Measurements from ENCODE around the gene METAP1D.
"Not testable (repeated sequence)": the region's sequence is repeated elsewhere in the genome, so short reads cannot be mapped to it uniquely, and the experiment has no call there.

The METAP1D gene

DNA sequence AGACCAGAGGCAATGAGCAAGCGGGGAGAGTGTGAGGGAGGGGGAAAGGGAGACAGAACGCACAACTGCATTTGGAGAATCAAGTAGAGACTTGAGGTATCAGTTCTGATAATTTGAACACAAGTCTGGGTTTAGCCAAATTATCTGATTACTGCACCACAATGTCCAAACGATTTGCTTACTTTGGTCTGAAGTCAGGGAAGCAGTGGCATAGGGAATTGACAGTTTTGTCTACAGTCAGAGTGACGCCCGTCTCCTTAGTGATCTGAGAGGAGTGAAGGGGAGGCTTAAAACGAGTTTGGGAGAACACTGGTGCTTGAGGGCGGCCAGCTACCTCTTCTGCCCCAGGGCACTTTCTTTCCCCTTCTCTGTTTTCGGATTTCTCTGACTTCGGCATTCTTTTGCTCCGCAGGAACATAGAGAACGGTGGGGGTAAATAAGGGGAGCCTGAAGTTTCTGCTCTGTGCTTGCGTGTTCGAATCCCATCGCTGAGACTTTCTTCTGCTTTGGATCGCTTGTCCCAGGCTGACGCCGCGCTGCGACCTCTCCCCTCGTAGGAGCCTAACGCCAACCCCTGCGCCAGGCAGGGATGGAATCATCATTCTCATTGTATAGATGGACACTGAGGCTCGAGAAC lies 105.8 kb downstream of the METAP1D start:
- DNase-seq: peak; percentile 14

DNA sequence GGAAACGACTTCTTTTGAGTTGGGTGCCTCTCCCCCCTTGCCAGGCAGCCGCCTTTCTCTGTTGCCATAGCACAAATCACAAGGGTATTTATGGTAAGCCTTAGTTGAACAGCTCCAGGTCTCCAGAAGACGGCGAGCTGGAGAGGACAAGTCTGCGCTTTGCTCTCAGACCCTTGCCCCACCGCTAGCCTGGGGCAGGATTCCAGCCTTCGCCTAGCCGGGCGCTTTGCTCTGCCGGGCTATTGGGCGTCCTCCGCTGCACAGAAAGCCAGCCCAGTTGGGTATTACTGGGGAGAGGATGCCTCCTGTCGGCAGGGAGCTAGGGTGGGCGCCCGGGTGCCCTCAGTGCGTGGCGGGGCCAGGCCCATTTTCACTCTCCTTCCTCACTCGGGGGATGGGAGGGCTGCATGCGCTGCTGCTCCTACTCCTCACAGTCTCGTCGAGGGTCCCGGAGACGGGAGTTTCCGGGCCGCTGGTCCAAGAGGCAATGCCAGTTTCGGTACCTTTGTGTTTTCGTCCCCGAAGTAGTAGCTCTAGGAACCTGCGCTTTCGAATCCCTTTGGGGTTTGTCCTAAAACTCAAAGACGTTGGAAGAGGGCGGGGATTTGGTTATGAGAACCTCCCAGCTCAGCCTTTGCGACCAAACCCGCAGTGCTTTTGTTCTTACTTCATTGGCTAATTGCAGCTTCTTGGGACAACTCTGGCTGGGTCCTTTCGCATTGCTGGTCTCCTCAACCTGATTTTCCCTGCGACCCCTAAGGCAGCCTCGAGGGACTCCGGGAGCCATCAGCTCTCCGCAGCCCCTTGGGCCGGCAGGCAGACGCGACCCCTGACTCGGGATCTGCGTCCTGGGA lies 106.6 kb downstream of the METAP1D start:
- DNase-seq: peak; percentile 38

DNA sequence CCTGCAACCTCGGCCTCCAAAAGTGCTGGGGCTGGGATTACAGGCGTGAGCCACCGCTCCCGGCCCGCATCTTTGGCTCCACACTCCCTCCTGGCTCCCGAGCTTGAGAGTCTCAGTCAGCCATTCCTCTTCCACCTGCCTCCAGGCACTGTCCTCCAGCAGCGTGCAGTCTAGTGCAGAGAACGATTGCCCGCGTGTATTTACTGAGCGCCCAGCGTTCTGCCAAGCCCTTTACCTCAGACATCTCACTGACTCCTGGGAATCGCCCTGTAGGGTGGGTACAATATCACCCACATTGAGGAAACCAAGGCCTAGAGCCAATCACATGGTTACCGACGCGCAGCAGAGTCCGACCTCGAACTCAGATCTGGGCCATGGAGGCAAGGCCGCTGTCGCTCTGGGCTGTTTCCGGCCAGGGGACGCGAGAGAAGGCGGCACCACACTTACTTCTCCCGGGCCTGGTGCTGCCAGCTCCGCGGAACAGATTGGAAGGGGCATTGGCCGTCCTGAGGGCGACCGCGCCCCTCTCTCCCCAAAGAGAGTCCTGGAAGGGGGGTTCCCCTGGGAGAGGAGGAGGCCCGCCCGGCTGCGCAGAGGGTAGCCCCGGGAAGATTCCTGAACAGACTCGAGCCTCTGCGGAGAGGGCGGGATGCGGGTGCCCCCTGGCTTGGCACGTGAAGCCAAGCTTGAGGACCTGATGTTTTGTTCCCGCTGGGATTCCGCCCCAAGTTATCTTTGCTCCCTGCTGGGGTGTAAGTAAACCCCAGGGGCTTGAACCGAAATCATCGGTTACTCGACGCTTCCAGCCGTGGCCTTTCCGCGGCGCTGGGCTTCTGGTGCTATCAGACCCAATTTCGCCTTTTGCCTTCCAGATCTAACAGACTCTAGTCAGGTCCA lies 108.2 kb downstream of the METAP1D start:
- peak; percentile 19 for DNase-seq

DNA sequence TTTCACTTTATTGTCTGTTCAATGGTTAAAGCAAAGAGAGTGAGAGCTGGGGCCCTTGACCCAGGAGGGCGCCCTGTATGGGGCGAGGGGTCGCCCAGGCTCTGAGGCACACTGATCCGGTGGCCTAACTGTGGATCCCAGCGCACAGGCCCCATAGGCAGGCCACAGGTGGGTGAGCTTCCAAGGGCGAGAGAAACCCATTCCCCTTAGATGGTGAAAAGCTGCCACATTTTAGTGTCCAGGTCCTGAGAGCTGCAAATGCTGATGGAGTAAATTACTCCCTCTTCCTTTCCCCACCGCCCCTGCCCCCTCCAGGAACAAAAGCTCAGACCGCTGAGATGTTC lies 108.8 kb downstream of the METAP1D start:
- DNase-seq: no peak

DNA sequence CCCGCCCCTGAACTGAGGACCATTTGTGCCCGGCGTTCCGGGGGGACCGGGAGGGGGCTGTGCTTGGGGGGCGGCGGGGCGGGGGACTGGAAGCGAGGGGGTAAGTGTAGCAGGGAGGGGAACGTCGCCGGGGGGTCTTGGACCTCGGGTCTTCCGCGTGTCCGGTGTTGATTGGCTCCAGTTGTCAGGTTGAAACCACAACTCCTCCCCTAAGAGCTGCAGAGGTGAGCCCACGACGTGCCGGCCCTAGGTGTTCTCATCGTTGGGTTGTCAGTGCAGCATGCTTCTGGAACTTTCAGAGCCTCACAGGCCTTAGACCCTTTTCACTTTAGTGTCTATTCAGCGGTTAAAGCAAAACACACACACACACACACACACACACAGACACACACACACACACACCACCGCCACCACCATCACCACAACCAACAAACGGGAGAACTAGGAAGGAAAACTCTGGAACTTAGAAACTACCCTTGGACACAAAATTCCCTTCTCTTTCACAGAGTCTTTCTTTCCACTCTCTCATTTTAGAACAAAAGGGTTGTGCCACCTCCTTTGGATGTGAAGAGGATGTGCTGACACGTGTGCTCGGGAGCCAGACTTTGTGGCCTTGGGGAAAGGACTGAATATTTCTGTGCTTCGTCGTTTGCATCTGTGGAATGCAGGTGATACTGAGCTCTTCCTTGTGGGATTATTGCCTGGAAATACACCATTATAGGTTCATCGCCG lies 109.7 kb downstream of the METAP1D start:
- DNase-seq: no peak

DNA sequence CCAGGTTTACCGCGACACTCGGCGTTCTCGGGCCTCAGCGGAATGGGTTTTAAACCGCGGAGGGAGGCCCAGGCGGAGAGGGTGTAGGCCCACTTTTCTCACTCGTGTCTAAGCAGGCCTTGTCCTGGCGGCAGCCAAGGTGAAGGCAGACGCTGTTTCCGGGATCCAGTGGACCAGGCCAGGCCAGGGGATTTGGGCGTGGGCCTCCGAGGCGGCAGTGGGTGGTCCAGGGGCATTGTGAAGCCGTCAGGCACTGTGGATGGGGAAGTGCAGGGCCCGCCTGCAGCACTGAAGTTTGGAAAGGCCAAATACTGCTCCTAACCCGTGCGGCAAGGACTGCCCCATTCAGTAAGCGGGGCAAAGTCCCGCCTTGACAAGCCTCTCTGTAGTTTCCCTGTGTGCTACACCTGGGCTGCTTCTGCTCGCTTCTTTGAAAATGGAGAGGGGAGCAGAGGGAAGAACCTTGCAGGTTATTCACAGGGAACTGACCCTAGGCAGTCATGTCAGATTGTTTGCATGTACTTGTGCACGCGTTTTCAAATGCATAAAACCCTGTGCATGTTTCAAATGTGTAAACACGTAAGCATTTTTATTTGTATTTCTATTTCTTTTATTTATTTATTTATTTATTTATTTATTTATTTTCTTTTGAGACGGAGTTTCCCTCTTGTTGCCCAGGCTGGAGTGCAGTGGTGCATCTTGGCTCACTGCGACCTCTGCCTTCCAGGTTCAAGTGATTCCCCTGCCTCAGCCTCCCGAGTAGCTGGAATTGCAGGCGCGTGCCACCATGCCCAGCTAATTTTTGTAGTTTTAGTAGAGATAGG lies 110.4 kb downstream of the METAP1D start:
- peak; percentile 21 for DNase-seq

DNA sequence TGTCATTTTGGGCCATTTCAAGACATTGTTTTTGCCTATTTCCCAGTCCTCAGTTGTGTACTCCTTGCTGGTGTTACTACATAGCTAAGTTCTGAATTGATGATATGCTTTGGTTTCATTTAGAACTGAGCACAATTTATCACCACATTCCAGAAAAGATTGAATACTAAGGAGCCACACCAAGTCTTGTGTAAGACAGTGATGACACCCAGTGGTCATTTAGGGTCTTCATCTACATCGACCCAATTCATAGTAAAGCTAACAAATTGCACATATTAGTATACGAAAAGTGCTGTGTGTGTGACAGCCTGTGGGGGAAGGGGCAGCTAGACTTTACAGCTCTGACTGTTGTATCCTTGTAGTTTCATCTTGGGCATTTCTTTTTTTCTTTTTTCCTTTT lies 113.9 kb downstream of the METAP1D start:
- no peak for DNase-seq

DNA sequence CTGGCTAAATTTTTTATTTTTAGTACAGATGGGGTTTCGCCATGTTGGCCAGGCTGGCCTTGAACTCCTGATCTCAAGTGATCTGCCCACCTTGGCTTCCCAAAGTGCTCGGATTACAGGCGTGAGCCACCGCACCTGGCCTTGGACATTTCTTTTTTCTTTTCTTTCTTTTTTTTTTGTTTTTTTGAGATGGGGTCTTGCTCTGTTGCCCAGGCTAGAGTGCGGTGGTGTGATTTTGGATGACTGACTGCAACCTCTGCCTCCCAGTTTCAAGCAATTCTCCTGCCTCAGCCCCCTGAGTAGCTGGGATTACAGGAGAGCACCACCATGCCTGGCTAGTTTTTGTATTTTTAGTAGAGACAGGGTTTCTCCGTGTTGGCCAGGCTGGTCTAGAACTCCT lies 114.4 kb downstream of the METAP1D start:
- DNase-seq: not testable (repeated sequence)

DNA sequence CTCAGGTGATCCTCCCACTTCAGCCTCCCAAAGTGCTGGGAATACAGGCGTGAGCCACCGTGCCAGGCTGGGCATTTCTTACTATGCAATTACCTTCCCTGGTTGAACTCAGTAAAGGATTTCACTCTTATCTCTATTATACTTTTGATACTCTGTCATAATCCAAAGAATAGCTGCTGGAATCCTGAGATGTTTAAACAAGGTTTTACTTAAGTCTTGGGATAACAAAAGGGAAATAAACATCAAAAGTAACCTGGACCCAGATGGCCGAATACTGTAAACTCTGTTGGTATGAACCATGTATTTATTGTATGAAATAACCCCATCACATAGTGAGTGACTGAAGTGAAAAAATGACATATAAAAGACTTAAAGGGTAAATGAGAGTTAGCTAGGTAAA lies 114.8 kb downstream of the METAP1D start:
- DNase-seq: no peak

DNA sequence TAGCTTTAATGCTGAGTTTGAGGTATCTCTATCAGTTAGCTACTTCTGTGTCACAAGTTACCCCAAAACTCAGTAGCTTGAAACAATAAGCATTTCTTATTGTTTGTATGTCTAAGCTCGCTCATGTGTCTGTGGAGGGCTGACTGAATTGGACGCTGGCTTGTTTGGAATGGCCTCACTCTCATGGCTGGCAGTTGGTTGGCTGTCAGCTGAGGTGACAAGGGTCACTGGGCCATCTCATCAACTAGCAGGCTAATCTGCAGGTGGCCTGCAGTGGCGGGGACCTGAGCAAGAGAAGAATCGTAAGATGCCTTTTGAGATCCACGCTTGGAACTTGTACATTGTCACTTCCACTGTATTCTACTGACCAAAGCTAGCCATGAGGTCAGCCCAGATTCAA lies 116.4 kb downstream of the METAP1D start:
- no peak for DNase-seq

DNA sequence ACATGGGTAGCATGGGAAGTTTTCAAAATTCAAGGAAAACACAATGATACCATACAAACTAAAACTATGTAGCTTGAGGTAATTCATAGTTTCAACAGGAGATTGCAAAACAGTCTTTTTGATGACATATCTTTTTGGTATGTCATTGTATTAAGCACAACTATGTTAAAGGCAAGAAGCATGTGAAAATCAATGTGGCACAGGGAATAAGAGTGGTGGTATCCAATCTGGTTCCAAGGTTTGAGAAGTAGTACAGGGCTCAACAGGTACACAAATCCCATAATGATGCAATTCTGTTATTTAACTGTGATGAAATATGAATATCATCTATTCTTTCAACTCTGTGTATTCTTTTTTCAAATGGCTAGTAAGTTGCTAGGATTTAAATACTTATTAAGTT lies 119.3 kb downstream of the METAP1D start:
- DNase-seq: no peak

DNA sequence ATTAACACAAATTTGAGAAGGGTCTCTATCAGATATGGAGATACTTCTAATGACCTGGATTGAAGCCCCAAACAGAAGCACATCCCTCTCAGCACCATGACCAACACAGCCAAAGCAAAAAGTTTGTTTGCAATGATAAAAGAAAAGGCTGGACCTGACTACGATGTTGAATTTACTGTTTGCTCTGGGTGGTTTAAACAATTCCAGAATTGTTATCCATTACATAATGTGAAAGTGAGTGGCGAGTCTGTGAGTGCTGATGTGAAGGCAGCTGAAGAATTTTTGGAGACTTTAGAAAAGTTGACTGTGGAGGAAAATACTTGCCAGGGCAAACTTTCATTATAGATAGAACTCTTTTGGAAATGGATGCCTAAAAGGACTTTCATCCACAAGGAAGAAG lies 120.4 kb downstream of the METAP1D start:
- DNase-seq: no peak

DNA sequence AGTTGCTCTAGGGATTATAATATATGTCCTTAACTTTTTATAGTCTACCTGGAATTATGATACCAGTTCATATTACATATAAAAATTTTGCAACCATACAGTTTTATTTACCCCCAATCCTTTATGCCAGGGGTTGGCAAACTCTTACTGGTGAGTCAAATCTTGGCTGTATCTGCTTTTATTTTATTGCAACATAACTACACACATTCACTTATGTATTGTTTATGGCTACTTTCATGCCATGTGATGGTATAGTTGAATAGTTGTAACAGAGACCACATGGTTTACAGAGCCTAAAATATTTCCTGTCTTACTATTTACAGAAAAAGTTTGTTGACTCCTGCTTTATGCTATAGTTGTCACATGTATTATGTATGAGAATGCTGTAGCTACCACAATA lies 128.7 kb downstream of the METAP1D start:
- DNase-seq: no peak

DNA sequence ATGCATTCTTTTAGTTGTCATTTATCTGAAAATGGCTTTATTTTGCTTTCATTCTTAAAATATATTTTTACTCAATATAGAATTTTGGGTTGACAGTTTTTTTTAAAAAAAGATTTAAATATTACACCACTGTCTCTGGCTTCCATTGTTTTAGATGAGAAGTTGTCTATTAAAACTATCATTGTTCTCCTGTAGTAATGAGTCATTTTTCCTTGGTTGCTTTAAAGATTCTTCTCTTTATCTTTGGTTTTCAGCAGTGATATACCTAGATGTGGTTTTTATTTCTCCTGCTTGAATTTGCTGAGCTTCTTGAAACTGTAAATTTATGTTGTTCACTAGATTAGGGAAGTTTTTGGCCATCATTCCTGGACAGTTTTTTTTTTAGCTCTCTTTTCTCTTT lies 129.7 kb downstream of the METAP1D start:
- no peak for DNase-seq
